Measurements from ENCODE around the gene RFX4.
A peak's percentile ranks its signal among the peaks of the same experiment; 100 is the strongest.
"Not testable (repeated sequence)": the region's sequence is repeated elsewhere in the genome, so short reads cannot be mapped to it uniquely, and the experiment has no call there.

Gene RFX4

DNA sequence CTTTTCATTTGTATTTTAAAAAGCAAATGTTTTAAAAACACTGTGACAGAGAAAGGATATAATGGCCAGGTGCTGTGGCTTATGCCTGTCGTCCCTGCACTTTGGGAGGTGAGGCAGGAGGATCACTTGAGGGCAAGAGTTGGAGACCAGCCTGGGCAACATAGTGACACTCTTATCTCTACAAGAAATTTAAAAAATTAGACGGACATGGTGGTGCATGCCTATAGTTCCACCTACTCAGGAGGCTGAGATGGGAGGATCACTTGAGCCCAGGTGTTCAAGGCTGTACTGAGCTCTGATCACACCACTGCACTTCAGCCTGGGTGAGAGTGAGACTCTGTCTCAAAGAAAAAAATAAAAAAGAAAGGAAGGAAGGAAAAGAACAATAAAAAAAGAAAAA, 7.8 kb downstream of the RFX4 start:
- no peak for DNase-seq (ENCODE audit: low spot score)

GRCh38 chr12:106594447-106594846, 11.6 kb downstream of the RFX4 start:
- DNase-seq (ENCODE audit: low spot score): no peak

- no peak for DNase-seq (ENCODE audit: low spot score)
These were observed 12.5 kb downstream of the RFX4 start for GRCh38 chr12:106595268-106595667.

GRCh38 chr12:106598003-106598402, 15.2 kb downstream of the RFX4 start:
- DNase-seq (ENCODE audit: low spot score): no peak

DNA sequence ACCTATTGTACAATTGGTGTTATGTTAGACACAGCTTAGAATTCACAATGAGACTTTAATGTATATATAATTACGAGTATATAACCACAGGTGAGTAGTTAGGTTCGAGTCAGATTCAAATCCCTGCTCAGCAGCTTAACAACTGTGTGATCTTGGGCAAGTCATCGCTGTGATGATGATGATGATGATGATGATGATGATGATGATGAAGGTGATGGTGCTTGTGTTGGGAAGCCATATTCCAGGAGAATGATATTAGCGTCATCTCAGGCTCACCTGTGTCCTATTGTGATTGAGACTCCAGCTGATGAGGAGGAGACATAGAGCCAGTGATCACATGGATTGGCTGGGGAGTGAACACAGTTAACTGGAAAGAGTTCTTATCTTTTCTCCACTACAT, 16.5 kb downstream of the RFX4 start:
- DNase-seq (ENCODE audit: low spot score): no peak

DNA sequence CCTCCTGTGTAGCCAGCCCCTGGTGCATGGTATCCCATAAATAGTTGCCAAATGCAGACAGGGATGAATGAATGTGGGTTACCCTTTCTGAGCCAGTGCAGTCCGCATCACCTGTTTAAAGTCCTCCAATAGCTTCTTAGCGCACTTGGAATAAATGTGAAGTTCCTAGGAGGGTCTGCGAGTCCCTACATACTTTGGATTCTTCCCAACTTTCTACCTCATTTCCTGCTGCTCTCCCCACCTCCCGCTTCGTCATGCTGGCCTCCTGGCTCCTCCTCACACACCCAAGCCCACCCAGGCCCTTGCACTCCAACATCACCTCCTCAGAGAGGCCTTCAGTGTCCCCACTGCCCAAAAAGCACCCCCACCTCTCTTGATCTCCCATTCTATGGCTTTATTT, 17.7 kb downstream of the RFX4 start:
- no peak for DNase-seq (ENCODE audit: low spot score)

DNA sequence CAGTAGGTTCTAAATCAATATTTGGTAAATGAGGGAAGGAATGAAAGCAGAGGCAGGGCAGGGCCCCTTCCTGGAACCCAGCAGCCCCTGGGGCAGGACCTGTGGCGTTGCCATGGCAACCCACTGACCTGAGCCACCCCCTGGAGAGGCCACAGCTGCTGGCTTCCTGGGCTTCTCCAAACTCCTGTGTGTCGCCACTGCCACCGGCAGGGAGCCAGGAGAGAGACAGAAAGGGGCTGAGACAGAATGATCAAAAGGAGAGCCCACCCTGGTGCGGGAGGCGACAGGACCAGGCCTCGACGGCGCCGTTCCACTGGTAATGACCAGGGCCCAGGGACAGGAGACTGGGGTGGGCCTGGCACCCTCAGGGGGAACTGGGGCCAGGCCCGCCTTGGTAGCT, 18.2 kb downstream of the RFX4 start:
- no peak for DNase-seq (ENCODE audit: low spot score)

DNA sequence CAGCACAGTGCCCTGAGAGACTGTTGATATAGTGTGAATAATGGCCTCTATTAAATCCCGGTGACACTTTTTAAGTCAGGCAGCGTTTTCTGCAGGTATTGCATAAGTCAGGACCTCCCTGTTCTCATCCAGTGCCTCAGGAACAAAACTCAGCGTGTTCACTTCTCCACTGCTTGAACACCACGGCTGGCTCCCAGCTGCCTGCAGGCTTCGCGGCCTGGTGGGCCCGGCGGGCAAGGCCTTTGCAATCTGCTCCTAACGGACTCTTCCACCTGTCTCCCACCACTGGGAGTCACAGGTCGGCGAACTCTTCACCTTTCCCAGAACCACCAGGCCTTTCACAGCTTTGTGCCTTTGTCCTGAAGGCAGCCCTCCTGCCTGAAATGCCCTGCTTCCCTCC, 18.7 kb downstream of the RFX4 start:
- no peak for DNase-seq (ENCODE audit: low spot score)

GRCh38 chr12:106602076-106602475, 19.3 kb downstream of the RFX4 start:
- no peak for DNase-seq (ENCODE audit: low spot score)

DNA sequence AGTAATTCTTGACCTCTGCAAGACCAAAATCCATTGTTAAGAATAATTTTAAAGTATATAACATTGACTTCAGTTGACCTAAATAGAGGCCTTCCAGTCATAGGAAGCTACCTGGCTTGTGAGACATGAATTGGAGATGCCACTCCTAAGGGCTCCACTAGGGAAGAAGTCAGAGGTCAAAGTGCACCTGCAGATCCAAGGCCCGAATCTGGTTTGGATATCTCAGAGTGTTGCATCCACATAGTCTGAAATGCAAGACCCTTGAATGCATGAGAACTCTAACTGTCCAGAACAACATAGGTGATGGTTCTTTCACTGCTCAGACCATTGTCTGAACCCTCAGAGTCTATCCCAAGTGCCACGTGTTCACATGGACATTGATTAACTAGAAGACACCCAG, 22.4 kb downstream of the RFX4 start:
- no peak for DNase-seq (ENCODE audit: low spot score)

- not testable (repeated sequence) for DNase-seq (ENCODE audit: low spot score)
These were observed 37.8 kb downstream of the RFX4 start for GRCh38 chr12:106620588-106620987.

DNA sequence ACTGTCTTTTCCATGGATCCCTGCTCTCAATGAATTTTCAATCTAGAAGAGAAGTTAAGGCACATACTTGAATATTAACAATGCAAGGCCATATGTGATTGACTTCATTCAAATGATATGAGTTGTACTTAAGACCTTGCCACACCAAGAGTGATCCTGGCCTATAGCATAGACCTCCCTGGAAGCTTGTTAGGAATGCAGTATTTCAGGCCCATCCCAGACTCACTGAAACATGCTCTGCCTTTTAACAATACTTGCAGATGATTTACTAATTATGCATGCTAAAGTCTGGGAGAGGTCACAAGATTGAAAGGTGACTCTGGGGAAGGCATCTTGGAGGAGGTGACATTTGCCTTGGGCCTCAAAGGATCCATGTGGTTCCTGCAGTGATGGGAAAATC, 43.2 kb downstream of the RFX4 start:
- no peak for DNase-seq (ENCODE audit: low spot score)

GRCh38 chr12:106629797-106630659, 47.2 kb downstream of the RFX4 start:
- DNase-seq (ENCODE audit: low spot score): no peak

DNA sequence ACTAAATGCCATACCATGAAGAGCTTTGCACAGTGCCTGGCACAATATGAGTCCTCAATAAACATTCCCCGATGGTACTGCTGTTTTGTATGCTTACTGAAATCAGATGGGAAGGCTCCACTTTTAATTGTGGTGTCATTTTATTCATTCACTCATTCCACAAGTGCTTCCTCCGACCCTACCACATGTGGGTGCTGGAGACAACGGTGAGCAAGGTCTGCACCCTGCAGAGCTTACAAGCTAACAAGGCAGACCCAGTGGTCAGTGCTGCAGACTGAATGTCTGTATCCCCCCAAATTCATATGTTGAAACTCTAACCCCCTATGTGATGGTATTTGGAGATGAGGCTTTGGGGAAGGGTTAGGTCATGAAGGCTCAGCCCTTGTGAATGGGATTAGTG, 48.3 kb downstream of the RFX4 start:
- no peak for DNase-seq (ENCODE audit: low spot score)

- no peak for DNase-seq (ENCODE audit: low spot score)
These were observed 49.0 kb downstream of the RFX4 start for GRCh38 chr12:106631797-106632196.

DNA sequence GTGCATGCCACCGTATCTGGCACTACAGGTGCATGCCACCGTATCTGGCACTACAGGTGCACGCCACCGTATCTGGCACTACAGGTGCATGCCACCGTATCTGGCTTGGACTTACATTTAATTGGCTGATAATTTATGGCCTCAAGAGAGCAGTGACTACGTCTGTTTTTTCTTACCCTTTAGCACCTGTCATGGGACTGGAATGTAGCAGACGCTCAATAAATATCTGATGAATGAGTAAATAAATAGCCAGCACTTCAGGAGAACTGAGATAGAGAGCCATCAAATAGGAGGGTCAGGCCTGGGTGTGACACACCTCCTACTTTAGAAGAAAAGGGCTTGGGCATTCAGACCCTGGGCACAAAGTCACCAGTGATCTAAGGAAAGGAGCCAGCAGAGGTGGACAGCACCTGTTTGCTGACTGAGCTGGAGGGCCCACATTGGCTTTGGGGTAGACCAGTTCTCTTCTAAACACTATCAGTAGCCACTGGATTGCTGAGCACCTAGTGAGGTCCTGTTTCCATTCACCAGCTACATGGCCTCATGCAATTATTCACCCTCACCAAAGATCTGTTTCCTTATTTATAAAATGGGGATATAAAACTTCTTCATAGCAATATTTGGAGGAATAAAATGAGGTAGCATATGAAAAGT, 50.1 kb downstream of the RFX4 start:
- DNase-seq (ENCODE audit: low spot score): no peak

- no peak for DNase-seq (ENCODE audit: low spot score)
These were observed 50.6 kb downstream of the RFX4 start for GRCh38 chr12:106633451-106633823.

- peak; percentile 75 for DNase-seq (ENCODE audit: low spot score)
These were observed 51.4 kb downstream of the RFX4 start for GRCh38 chr12:106634206-106634605.

- no peak for DNase-seq (ENCODE audit: low spot score)
These were observed 60.2 kb downstream of the RFX4 start for GRCh38 chr12:106643000-106643399.

- no peak for DNase-seq (ENCODE audit: low spot score)
These were observed 61.7 kb downstream of the RFX4 start for GRCh38 chr12:106644335-106645073.

- no peak for DNase-seq (ENCODE audit: low spot score)
These were observed 62.2 kb downstream of the RFX4 start for GRCh38 chr12:106645074-106645421.

DNA sequence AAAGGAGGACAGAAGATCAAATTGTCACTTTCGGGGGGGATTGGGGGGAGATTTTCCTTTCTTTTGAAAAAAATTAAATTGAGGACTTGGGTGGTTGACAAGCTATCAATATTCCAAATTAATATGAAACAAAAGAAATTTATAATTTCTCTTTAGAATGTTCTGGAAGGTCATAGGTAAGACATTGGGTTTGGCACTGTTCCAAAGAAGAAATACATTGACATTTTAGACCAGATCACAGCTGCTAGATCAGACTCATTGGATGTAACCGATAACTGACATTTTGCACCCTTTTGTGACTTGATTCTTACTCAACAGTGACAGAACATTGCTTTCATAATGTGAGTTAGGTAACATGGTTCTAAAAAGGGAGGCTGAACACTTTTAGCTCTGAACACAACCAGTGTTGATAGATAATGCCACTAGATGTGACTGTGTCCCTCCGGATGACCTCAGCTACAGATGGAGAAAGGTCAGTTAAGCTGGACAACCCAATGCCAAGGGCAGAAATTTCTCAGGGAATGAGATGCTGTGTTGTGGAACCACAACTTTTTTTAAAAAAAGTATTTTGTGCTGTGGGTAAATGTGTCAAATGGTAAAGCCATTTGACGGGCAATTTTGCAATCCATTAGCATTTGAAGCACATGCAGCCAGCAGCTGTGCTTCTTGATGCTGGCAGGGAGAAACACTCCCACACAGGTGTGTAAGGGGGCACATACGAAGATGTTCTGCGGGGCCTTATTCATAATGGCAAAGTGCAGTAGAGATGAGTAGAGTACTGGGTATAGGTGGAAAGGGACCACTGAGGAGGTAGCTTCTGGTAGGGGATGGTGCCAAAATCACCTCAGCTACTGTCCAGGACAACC, 62.9 kb downstream of the RFX4 start:
- DNase-seq (ENCODE audit: low spot score): no peak
